Fibroblast of gingiva (primary cell): ENCODE results near the gene SOBP.

Experiments
- DNase-seq: peaks from one replicate; pipeline ENCODE4 v3.0.0-alpha.2; 2011; ENCODE audit warnings: low read depth

The SOBP gene

GRCh38 chr6:107620732-107621131 lies 130.8 kb downstream of the SOBP start:
- peak; percentile 8 for DNase-seq

- no peak for DNase-seq
Observed at GRCh38 chr6:107621229-107621937, 131.5 kb downstream of the SOBP start.

GRCh38 chr6:107622269-107622668 lies 132.4 kb downstream of the SOBP start:
- DNase-seq, result no peak

GRCh38 chr6:107624050-107624449 lies 134.1 kb downstream of the SOBP start:
- no peak for DNase-seq

- no peak for DNase-seq
Observed at GRCh38 chr6:107624541-107624940, 134.6 kb downstream of the SOBP start.

GRCh38 chr6:107625264-107625663 lies 135.3 kb downstream of the SOBP start:
- no peak for DNase-seq

- no peak for DNase-seq
Observed at GRCh38 chr6:107626645-107627044, 136.7 kb downstream of the SOBP start.

- DNase-seq, result no peak
Observed at GRCh38 chr6:107627969-107628368, 138.1 kb downstream of the SOBP start.

GRCh38 chr6:107628878-107629277 lies 139.0 kb downstream of the SOBP start:
- no peak for DNase-seq

- no peak for DNase-seq
Observed at GRCh38 chr6:107629548-107630129, 139.7 kb downstream of the SOBP start.

- no peak for DNase-seq
Observed at GRCh38 chr6:107630348-107630977, 140.5 kb downstream of the SOBP start.

- DNase-seq, result no peak
Observed at GRCh38 chr6:107632381-107633136, 142.6 kb downstream of the SOBP start.

- no peak for DNase-seq
Observed at GRCh38 chr6:107633680-107634323, 143.9 kb downstream of the SOBP start.

- DNase-seq, result no peak
Observed at GRCh38 chr6:107634324-107635056, 144.6 kb downstream of the SOBP start.

- no peak for DNase-seq
Observed at GRCh38 chr6:107635057-107635515, 145.2 kb downstream of the SOBP start.

GRCh38 chr6:107636486-107636885 lies 146.6 kb downstream of the SOBP start:
- no peak for DNase-seq

GRCh38 chr6:107637316-107638315 lies 147.7 kb downstream of the SOBP start:
- no peak for DNase-seq

- no peak for DNase-seq
Observed at GRCh38 chr6:107638493-107638892, 148.6 kb downstream of the SOBP start.

GRCh38 chr6:107639511-107639910 lies 149.6 kb downstream of the SOBP start:
- DNase-seq, result no peak

GRCh38 chr6:107641071-107641470 lies 151.2 kb downstream of the SOBP start:
- DNase-seq, result no peak
